ENCODE data around the gene GNS. TPM values are rescaled to one million over a fixed set of nuclear protein-coding genes. Genes with fewer than 3 reads are reported as not detected.
"Not testable (repeated sequence)": the region's sequence is repeated elsewhere in the genome, so short reads cannot be mapped to it uniquely, and the experiment has no call there.

Gene GNS
- polyA plus RNA-seq, 4 donors: 143 to 207 (median 168) TPM

GRCh38 chr12:64780531-64781279, 21.5 kb upstream of the GNS start:
- DNase-seq (ENCODE audit: low read depth in 4 of 4, low spot score in 3 of 4): peak in 1 of 4 donors; percentile 22

DNA sequence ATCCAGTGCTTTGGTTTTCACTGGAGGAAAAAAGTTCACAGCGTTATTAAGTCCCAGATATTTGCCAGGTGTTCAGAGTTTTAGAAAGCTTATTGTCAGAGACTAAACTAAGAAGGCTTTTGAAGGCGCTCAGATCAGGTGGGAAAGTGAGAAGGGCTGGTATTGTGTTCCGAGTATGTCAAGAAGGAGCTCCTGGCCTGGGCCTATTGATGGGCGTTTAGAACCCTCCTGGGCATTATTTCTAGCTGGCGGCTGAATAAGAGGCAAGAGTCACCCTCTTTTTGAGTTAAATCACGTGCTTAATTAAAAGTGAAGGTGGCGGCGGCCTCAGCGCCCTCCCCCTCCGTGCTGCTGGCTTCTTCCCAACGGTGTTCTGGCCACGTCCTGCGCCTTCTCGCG, 20.9 kb upstream of the GNS start:
- DNase-seq (ENCODE audit: low read depth in 4 of 4, low spot score in 3 of 4): peak in 1 of 4 donors; percentile 15

- no peak for DNase-seq (ENCODE audit: low read depth in 4 of 4, low spot score in 3 of 4)
These were observed 20.3 kb upstream of the GNS start for GRCh38 chr12:64779354-64779974.

- DNase-seq (ENCODE audit: low read depth in 4 of 4, low spot score in 3 of 4): not testable (repeated sequence)
These were observed 16.0 kb upstream of the GNS start for GRCh38 chr12:64775147-64775736.

GRCh38 chr12:64773386-64773785, 14.2 kb upstream of the GNS start:
- DNase-seq (ENCODE audit: low read depth in 4 of 4, low spot score in 3 of 4): no peak

GRCh38 chr12:64767495-64767894, 8.3 kb upstream of the GNS start:
- no peak for DNase-seq (ENCODE audit: low read depth in 4 of 4, low spot score in 3 of 4)

- no peak for DNase-seq (ENCODE audit: low read depth in 4 of 4, low spot score in 3 of 4)
These were observed 1.8 kb upstream of the GNS start for GRCh38 chr12:64760808-64761573.

DNA sequence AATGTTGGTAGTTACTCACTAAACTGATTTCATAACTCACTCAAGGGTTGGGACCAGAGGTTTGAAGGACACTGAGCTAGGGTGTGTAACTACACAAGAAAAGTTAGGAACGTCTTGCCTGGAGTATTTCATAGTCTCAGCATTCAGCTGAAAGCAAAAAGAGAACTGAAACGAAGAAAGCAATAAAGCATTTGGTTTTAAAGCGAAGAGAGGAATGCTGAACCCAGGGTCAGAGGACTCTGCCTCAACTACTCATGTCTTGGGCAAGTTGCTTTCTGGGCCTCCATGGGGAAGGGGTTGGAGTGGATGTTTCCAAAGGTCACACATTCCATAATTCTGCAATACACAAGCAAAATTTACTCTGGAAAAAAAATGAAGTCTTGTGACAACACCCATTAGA, 1.4 kb downstream of the GNS start:
- DNase-seq (ENCODE audit: low read depth in 4 of 4, low spot score in 3 of 4): no peak

DNA sequence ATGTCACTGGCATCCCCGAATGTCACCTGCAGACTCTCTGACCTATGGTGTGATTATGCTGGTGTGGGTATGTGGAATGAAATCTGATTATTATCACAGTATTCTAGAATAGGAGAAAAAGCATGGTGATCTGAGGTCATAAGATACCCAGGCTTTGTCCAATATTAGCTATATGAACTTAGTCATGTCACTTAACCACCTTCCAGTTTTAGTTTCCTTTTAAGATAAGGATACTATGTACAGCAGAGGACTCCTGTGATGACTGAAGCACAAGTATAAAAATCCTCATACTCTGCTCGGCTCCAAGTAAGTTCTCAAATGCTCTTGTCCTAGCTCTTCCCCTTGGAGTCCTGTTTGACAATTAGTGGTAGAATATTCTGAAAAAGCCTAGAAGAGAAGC, 2.8 kb downstream of the GNS start:
- no peak for DNase-seq (ENCODE audit: low read depth in 4 of 4, low spot score in 3 of 4)

- no peak for DNase-seq (ENCODE audit: low read depth in 4 of 4, low spot score in 3 of 4)
These were observed 5.8 kb downstream of the GNS start for GRCh38 chr12:64753427-64753826.

DNA sequence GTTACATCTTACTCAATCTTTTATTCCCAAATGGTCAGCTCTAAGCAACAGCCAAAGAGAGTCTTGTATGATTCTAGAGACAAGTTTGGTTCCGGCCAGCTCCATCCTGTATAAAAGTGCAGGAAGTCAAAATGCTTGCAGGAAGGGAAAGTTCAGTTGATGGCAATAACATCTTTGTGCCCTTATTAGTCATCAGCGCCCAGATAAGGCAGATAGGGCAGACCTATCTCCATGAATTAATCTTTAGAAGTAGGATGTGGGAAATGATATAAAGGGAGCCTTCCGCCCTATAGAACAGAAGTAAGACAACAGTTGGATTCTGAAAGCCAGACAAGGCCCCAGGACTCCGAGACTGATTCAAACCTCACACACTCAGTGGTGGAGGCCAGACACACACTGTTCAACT, 6.4 kb downstream of the GNS start:
- no peak for DNase-seq (ENCODE audit: low read depth in 4 of 4, low spot score in 3 of 4)

DNA sequence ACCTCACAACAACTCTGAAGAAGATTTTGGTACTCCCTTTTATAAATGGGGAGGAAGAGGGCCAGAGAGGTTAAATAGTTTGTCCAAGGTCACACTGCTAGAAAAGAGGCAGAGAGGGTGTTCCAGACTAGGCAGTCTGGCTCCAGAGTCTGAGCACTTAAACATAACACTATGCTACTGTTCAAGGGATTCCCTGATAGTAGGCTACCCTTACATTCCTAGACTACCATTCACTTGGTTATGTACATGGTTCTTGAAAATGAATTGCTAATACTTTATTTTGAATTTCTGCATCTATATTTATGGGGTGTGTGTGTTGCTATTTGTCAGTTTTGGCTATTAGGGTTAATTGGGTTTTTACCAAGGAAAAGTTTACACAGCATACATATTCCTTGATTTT, 7.2 kb downstream of the GNS start:
- DNase-seq (ENCODE audit: low read depth in 4 of 4, low spot score in 3 of 4): no peak

GRCh38 chr12:64749461-64750200, 9.6 kb downstream of the GNS start:
- no peak for DNase-seq (ENCODE audit: low read depth in 4 of 4, low spot score in 3 of 4)

- DNase-seq (ENCODE audit: low read depth in 4 of 4, low spot score in 3 of 4): no peak
These were observed 11.5 kb downstream of the GNS start for GRCh38 chr12:64747695-64748094.

DNA sequence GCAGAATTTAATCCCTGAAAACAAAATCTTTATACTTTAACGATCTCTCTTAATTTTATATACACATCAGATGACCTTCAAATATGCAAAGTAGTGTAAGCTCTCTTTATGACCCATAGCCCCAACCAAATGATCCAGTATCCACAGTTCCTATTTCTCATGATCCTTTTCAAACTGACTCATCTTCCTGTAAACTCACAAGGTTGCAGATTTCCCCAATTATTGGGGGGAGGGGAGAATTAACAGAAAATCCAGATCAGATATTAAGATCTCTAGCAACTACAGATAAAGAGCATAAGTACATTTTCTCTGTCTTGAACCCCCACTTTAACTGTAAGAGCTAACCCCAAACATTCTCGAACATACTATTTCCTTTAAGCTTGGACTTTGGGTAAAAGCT, 12.5 kb downstream of the GNS start:
- DNase-seq (ENCODE audit: low read depth in 4 of 4, low spot score in 3 of 4): no peak

- no peak for DNase-seq (ENCODE audit: low read depth in 4 of 4, low spot score in 3 of 4)
These were observed 13.2 kb downstream of the GNS start for GRCh38 chr12:64745980-64746379.

DNA sequence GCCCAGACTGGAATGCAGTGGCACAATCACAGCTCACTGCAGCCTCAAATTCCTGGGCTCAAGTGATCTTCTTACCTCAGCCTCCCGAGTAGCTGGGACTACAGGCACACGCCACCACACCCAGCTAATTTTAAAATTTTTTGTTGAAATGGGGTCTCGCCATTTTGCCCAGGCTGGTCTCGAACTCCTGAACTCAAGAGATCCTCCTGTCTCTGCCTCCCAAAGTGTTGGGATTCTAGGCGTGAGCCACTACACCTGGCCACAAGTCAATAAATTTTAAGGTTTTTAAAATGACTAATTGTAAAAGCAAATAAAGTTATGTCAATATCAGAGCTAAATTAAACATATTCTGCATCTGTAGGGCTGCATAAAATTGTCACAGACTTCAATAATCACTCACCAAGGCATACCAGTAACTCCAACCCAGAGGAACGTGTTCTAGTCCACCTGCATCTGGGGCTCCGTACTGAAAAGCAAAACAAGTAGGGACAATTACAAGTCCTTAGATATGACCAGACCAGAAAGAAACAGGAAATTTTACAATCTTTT, 13.9 kb downstream of the GNS start:
- DNase-seq (ENCODE audit: low read depth in 4 of 4, low spot score in 3 of 4): no peak

GRCh38 chr12:64744422-64745258, 14.6 kb downstream of the GNS start:
- DNase-seq (ENCODE audit: low read depth in 4 of 4, low spot score in 3 of 4): no peak

DNA sequence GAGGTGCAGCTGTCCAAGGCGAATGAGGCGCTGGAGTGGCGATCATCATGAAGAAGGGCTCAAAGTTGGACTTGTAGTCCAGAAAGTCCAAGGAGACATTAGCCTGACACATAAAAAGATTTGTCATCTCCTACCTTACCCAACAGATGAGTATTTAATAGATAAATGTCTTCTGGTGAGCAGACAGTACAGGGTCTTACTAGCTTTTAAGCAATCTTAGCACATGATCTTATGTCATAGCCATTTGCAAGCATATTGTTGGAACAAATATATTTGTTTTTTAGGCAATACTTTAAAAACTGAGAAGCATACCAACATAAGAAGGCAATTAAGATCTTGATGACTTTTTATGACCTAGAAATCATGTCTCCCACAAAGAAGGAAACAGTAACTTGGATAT, 16.0 kb downstream of the GNS start:
- DNase-seq (ENCODE audit: low read depth in 4 of 4, low spot score in 3 of 4): no peak
